ENCODE measurements around the gene SFSWAP. TPM values are rescaled to one million over a fixed set of nuclear protein-coding genes. Genes with fewer than 3 reads are reported as not detected.
A peak's percentile ranks its signal among the peaks of the same experiment; 100 is the strongest.

SFSWAP gene
- total and polyA plus RNA-seq, 2 of the 13 experiments (the other 11 are each of a cell fraction or from before 2014, with no cell fraction given): 17.1 to 27.7 TPM

DNA sequence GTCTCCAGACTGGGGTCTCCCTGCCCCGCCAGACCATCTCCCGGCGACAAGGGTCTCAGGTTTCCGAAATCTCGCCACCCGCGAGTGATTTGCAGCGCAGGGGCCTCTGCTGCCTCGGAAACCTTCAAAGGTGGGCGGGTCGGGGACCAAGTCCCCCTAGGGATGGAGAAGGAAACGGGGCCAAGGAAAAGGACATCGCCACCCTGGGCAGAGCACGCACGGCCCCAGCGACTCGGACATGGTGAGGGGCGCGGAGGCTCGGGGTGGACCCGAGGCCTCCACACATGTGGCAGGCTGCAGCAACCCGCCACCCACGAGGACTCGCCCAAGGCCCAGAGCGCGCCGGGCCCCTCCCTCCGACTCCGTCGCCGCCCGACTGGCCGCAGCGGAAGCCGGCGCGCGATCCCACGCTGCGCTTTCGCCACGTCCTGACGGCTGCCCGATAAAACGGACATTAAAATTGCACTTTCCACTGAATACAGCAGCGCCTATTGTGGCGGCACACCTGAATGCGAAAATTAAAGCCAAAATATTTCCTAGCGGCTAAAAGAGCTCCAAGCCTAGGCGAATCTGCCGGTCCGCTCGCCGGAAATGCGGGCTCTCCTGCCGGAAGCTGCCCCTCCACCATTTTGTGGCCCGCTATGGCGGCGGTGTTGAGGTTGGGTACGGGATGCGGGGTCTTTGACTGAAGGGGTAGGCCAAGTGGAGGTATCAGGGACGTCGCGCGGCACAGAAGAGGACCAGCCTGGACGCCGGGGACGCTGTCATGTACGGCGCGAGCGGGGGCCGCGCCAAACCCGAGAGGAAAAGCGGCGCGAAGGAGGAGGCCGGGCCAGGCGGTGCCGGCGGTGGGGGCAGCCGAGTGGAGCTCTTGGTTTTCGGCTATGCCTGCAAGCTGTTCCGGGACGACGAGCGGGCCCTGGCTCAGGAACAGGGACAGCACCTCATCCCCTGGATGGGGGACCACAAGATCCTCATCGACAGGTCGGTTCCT, at the start of gene SFSWAP (continued):
- peak; percentile 47; the same call in 1 of the 2 replicates for TF ChIP-seq PPARG (CRISPR knock-in tag; conservative IDR thresholded peaks at IDR 0.05)
- TF ChIP-seq MAFK (conservative IDR thresholded peaks at IDR 0.05 in 1 of 2, IDR thresholded peaks at IDR 0.05 in 1 of 2; ENCODE audit: low read length in 2 of 2): no peak
- TF ChIP-seq DNMT3B (CRISPR knock-in tag; conservative IDR thresholded peaks at IDR 0.05): peak; percentile 65; the same call in 1 of the 2 replicates
- TF ChIP-seq ZSCAN29 (CRISPR knock-in tag; conservative IDR thresholded peaks at IDR 0.05): 0 out of 2 replicates have a peak, but pooled peaks have one; percentile 75
- TF ChIP-seq, protein P1, sequence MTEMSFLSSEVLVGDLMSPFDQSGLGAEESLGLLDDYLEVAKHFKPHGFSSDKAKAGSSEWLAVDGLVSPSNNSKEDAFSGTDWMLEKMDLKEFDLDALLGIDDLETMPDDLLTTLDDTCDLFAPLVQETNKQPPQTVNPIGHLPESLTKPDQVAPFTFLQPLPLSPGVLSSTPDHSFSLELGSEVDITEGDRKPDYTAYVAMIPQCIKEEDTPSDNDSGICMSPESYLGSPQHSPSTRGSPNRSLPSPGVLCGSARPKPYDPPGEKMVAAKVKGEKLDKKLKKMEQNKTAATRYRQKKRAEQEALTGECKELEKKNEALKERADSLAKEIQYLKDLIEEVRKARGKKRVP (CRISPR knock-in tag; IDR thresholded peaks at IDR 0.05): no peak
- TF ChIP-seq, protein P2, sequence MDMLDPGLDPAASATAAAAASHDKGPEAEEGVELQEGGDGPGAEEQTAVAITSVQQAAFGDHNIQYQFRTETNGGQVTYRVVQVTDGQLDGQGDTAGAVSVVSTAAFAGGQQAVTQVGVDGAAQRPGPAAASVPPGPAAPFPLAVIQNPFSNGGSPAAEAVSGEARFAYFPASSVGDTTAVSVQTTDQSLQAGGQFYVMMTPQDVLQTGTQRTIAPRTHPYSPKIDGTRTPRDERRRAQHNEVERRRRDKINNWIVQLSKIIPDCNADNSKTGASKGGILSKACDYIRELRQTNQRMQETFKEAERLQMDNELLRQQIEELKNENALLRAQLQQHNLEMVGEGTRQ (IDR thresholded peaks at IDR 0.05; ENCODE audit: low read depth, low read length): no peak
- TF ChIP-seq, protein P2 (CRISPR knock-in tag; IDR thresholded peaks at IDR 0.05; ENCODE audit: borderline replicate concordance): no peak
- no peak for TF ChIP-seq FOXK2 (IDR thresholded peaks at IDR 0.05)
- no peak for TF ChIP-seq ATF1 (CRISPR knock-in tag; IDR thresholded peaks at IDR 0.05)
- no peak; the same call in 1 of the 2 replicates for TF ChIP-seq ZNF44 (CRISPR knock-in tag; IDR thresholded peaks at IDR 0.05)
- TF ChIP-seq PHF8 (CRISPR knock-in tag; IDR thresholded peaks at IDR 0.05): peak; percentile 96
- TF ChIP-seq ZNF772 (CRISPR knock-in tag; IDR thresholded peaks at IDR 0.05): peak; percentile 97
- no peak for TF ChIP-seq TBX3 (IDR thresholded peaks at IDR 0.05; ENCODE audit: borderline replicate concordance)
- TF ChIP-seq, protein P3, sequence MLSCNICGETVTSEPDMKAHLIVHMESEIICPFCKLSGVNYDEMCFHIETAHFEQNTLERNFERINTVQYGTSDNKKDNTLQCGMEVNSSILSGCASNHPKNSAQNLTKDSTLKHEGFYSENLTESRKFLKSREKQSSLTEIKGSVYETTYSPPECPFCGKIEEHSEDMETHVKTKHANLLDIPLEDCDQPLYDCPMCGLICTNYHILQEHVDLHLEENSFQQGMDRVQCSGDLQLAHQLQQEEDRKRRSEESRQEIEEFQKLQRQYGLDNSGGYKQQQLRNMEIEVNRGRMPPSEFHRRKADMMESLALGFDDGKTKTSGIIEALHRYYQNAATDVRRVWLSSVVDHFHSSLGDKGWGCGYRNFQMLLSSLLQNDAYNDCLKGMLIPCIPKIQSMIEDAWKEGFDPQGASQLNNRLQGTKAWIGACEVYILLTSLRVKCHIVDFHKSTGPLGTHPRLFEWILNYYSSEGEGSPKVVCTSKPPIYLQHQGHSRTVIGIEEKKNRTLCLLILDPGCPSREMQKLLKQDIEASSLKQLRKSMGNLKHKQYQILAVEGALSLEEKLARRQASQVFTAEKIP (CRISPR knock-in tag; IDR thresholded peaks at IDR 0.05; ENCODE audit: borderline replicate concordance): no peak
- no peak for TF ChIP-seq KAT7 (CRISPR knock-in tag; IDR thresholded peaks at IDR 0.05; ENCODE audit: borderline replicate concordance)
- 0 out of 2 replicates have a peak, but pooled peaks have one; percentile 57 for TF ChIP-seq SMYD3 (CRISPR knock-in tag; IDR thresholded peaks at IDR 0.05)
- TF ChIP-seq, protein P4, sequence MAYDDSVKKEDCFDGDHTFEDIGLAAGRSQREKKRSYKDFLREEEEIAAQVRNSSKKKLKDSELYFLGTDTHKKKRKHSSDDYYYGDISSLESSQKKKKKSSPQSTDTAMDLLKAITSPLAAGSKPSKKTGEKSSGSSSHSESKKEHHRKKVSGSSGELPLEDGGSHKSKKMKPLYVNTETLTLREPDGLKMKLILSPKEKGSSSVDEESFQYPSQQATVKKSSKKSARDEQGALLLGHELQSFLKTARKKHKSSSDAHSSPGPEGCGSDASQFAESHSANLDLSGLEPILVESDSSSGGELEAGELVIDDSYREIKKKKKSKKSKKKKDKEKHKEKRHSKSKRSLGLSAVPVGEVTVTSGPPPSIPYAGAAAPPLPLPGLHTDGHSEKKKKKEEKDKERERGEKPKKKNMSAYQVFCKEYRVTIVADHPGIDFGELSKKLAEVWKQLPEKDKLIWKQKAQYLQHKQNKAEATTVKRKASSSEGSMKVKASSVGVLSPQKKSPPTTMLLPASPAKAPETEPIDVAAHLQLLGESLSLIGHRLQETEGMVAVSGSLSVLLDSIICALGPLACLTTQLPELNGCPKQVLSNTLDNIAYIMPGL (CRISPR knock-in tag; IDR thresholded peaks at IDR 0.05; ENCODE audit: borderline replicate concordance in 1 of 2, low read depth in 1 of 2): peak; percentile 76 to 90; a peak in 3 of 4 replicates
- TF ChIP-seq SKI (IDR thresholded peaks at IDR 0.05; ENCODE audit: partially characterized antibody): peak; percentile 76
- TF ChIP-seq XBP1 (CRISPR knock-in tag; IDR thresholded peaks at IDR 0.05): no peak; the same call in 1 of the 2 replicates
- TF ChIP-seq ATRX (CRISPR knock-in tag; IDR thresholded peaks at IDR 0.05; ENCODE audit: borderline replicate concordance): no peak; the same call in 1 of the 2 replicates
- peak; percentile 85; the same call in 1 of the 2 replicates for TF ChIP-seq ZNF225 (CRISPR knock-in tag; IDR thresholded peaks at IDR 0.05)
- TF ChIP-seq JDP2 (CRISPR knock-in tag; IDR thresholded peaks at IDR 0.05; ENCODE audit: borderline replicate concordance): no peak; the same call in 1 of the 2 replicates
- no peak for TF ChIP-seq ZSCAN30 (CRISPR knock-in tag; IDR thresholded peaks at IDR 0.05)
